HFF-Myc (cell line): Measurements from ENCODE around the gene DOK1.

Experiments used
- DNase-seq: peaks from one replicate; pipeline ENCODE4 v3.0.0-alpha.2; 2011; ENCODE audit warnings: low read depth; ENCODE audit errors: extremely low read depth
- H3K4me3 ChIP-seq: replicated peaks from 2 replicates; pipeline ENCODE4 v1.5.1; 2011; ENCODE audit warnings: low read depth, mild to moderate bottlenecking, control low read depth, low read length
- CTCF ChIP-seq: IDR thresholded peaks from 2 replicates; pipeline ENCODE4 v1.5.1; 2012; ENCODE audit warnings: mild to moderate bottlenecking, low read depth, low read length, control low read depth; ENCODE audit errors: missing control alignments

Gene DOK1

DNA sequence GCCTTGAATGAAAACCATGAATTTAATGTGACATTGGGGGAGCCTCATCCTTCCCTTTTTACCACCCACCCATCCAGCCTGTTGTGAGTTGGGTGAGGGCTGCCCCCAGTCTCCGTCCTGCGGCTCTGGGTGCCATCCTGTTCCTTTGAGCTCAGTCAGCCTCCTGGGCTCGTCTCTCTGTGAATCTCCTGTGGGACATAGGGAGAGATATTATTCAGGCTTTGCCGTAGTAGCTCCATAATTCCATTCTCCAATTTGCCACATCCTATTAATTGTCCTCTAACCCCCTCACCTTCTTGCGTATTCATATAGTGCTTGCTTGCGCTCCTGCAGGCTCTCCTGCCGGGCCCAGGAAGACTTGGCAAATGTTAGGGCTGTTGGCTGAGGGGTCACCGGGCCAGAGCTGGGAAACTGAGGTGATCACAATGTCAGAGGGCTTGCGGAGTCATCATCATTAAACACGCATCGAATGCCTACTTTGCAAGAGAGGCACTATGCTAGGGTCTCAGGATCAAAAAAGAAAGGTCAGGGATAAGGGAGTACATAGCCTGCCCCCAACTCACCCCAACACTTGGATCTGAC is 27.8 kb upstream of the DOK1 start:
- TF ChIP-seq CTCF: no peak
- no peak for DNase-seq
- H3K4me3 ChIP-seq: no peak overlapping the region

DNA sequence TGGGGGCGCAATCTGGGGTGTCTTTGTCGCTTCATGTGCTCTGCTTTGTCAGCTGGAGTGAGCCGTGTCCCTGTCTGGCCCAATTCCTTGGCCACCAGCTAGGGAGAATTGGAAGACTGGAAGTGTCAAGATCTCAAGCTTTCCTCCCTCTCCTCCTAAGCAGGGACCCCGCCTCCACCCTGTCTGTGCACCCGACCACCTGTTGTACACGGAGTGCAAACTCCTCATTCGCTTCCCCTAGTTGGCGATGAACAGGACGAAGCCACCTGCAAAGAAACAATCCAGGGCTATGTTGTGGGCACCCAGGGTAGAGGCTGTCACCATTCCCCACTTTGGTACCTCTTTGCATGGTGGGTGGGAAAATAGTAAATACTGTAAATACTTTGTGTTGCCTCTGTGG is 26.8 kb upstream of the DOK1 start:
- H3K4me3 ChIP-seq: peak overlapping the region; percentile 87
- no peak for TF ChIP-seq CTCF
- DNase-seq: no peak

GRCh38 chr2:74528600-74529356 is 25.7 kb upstream of the DOK1 start:
- H3K4me3 ChIP-seq: peak overlapping the region; percentile 87
- no peak for DNase-seq
- no peak for TF ChIP-seq CTCF

DNA sequence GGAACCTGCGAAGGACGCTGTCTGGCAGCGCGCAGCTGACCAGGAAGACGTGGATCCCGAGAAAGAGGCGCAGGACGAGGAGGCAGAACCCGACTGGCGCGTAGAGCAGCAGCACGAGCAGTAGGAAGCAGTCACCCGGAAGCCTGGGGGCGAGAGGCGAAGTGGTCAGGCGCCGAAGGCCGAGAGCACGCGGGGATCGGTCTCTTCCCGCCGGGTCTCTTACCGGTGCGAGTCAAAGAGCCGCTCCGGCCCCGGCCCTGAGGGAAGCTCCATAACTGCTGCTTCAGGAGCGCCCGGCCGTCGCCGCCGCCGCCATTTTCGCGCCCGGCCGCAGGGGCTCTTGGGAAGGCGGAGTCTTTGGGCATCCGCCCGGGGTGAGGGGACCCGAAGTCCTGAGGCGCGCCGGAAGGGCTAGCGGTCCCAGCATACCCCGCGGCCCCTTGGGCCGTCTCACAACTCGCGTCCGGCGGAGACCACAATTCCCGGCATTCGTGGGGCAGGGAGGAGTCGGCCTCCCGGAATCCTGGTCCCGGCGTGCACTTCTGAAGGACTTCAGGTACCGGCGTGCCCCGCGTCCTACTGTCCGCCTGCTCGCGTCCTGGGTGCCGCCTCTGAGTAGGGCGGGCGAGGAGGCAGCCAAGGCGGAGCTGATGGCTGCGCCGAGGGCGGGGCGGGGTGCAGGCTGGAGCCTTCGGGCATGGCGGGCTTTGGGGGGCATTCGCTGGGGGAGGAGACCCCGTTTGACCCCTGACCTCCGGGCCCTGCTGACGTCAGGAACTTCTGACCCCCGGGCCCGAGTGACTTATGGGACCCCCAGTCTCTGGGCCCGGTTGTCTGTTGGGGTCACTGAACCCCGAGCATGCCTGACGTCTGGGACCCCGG is 24.9 kb upstream of the DOK1 start, which contains the start of the genes AUP1 and HTRA2:
AUP1 (minus strand) TSS at position 350 of the 882 bp plus-strand sequence; CDS start at position 273, 77 bp downstream.
HTRA2 (plus strand) TSS at position 577 of the 882 bp plus-strand sequence; CDS start at position 651, 74 bp downstream.
- peak within 1 kb of the TSS; percentile 87 for H3K4me3 ChIP-seq
- TF ChIP-seq CTCF: no peak
- peak; percentile 98 for DNase-seq

DNA sequence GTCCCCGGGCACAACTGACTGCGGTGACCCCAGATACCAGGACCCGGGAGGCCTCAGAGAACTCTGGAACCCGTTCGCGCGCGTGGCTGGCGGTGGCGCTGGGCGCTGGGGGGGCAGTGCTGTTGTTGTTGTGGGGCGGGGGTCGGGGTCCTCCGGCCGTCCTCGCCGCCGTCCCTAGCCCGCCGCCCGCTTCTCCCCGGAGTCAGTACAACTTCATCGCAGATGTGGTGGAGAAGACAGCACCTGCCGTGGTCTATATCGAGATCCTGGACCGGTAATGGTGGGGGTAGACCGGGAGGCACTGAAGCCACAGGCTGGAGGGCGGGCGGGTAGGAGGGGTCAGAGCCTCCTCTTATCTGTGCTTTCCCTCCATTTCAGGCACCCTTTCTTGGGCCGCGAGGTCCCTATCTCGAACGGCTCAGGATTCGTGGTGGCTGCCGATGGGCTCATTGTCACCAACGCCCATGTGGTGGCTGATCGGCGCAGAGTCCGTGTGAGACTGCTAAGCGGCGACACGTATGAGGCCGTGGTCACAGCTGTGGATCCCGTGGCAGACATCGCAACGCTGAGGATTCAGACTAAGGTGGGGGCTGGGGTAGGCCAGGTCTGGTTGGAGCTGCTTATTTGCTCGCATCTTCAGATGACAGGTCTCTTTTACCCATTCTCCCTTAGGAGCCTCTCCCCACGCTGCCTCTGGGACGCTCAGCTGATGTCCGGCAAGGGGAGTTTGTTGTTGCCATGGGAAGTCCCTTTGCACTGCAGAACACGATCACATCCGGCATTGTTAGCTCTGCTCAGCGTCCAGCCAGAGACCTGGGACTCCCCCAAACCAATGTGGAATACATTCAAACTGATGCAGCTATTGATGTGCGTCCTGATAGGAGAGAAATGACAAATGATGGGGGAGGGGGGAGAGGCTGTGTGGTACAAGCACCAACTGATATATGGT is 24.0 kb upstream of the DOK1 start:
- DNase-seq: no peak
- TF ChIP-seq CTCF: no peak
- peak overlapping the region; percentile 87 for H3K4me3 ChIP-seq

GRCh38 chr2:74531666-74532065 is 22.9 kb upstream of the DOK1 start:
- DNase-seq: no peak
- peak overlapping the region; percentile 87 for H3K4me3 ChIP-seq
- no peak for TF ChIP-seq CTCF
